GM18951 (cell line): Measurements from ENCODE around the gene ZNF576.
"Not testable (repeated sequence)": the region's sequence is repeated elsewhere in the genome, so short reads cannot be mapped to it uniquely, and the experiment has no call there.

Source experiments
- POLR2A ChIP-seq: IDR thresholded peaks from 4 replicates; pipeline ENCODE4 v1.6.1; 2011; ENCODE audit warnings: mild to moderate bottlenecking; ENCODE audit not compliant: insufficient read length, insufficient read depth; ENCODE audit errors: extremely low read depth
- in situ Hi-C: fragments of 300-500 bp; cut with MboI; formaldehyde crosslinking; loops from one replicate; pipeline ENCODE4 v1.12.0; 2022; ENCODE audit warnings: low sequenced_read_pairs, mixed read lengths, inconsistent platforms; ENCODE audit not compliant: unreplicated experiment

ZNF576 gene

GRCh38 chr19:43598445-43599240 lies 2.2 kb downstream of the ZNF576 start:
- TF ChIP-seq POLR2A: no peak
- in situ Hi-C loops: no loop called here

GRCh38 chr19:43599635-43600295 lies 3.4 kb downstream of the ZNF576 start:
- TF ChIP-seq POLR2A: no peak
- in situ Hi-C loops: no loop called here

GRCh38 chr19:43600326-43600725 lies 3.9 kb downstream of the ZNF576 start:
- in situ Hi-C loops: not testable (repeated sequence)

GRCh38 chr19:43605875-43606568 lies 9.6 kb downstream of the ZNF576 start:
- in situ Hi-C loops: no loop called here
- TF ChIP-seq POLR2A: no peak

- in situ Hi-C loops: no loop called here
These were observed 10.3 kb downstream of the ZNF576 start for GRCh38 chr19:43606569-43607229.

GRCh38 chr19:43607238-43608205 lies 11.1 kb downstream of the ZNF576 start:
- TF ChIP-seq POLR2A: no peak
- in situ Hi-C loops: no loop called here

More at GRCh38 chr19:43606569-43607229, 10.3 kb downstream of the ZNF576 start:
- TF ChIP-seq POLR2A: no peak

GRCh38 chr19:43609872-43610271 lies 13.5 kb downstream of the ZNF576 start:
- TF ChIP-seq POLR2A: no peak
- in situ Hi-C loops: no loop called here

GRCh38 chr19:43610493-43610892 lies 14.1 kb downstream of the ZNF576 start:
- no peak for TF ChIP-seq POLR2A
- in situ Hi-C loops: no loop called here

- TF ChIP-seq POLR2A: no peak
These were observed 15.4 kb downstream of the ZNF576 start, which contains the start of gene SRRM5 for GRCh38 chr19:43611788-43612187. TSS of gene SRRM5 (plus strand) at chr19:43612088. CDS start at chr19:43612122, 34 bp downstream.

GRCh38 chr19:43612374-43612773 lies 16.0 kb downstream of the ZNF576 start:
- TF ChIP-seq POLR2A: no peak
- in situ Hi-C loops: no loop called here

More at GRCh38 chr19:43611788-43612187, 15.4 kb downstream of the ZNF576 start, which contains the start of gene SRRM5:
- in situ Hi-C loops: no loop called here

- in situ Hi-C loops: no loop called here
- no peak for TF ChIP-seq POLR2A
These were observed 19.9 kb downstream of the ZNF576 start for GRCh38 chr19:43616306-43616705.

GRCh38 chr19:43616954-43617353 lies 20.6 kb downstream of the ZNF576 start:
- no peak for TF ChIP-seq POLR2A
- in situ Hi-C loops: no loop called here
